H1 (cell line): ENCODE results near the gene FAM236C. TPM values are rescaled to one million over a fixed set of nuclear protein-coding genes. Genes with fewer than 3 reads are reported as not detected.
"Not testable (repeated sequence)": the region's sequence is repeated elsewhere in the genome, so short reads cannot be mapped to it uniquely, and the experiment has no call there.

Source experiments
- CTCF ChIA-PET: fragments of 300-600 bp; sonication (Branson Sonifier 250); formaldehyde crosslinking; loops from one replicate; lab custom pipeline; 2021; ENCODE audit not compliant: partially characterized antibody; lab: Charles Lee
- POLR2A ChIA-PET: fragments of 300-600 bp; sonication (Branson Sonifier 250); formaldehyde crosslinking; loops from one replicate; lab custom pipeline; 2021; ENCODE audit warnings: inconsistent platforms; ENCODE audit not compliant: partially characterized antibody; lab: Charles Lee
- DNase-seq, 2 experiments: peaks; one replicate each; pipeline versions ENCODE4 v3.0.0 to v3.0.0-alpha.2; 2010 to 2022; ENCODE audit warnings: low spot score in 2 of 2, low read depth in 1 of 2, mixed read lengths in 1 of 2
- FAIRE-seq: peaks from 2 replicates; lab custom pipeline; 2011; peaks lifted over from hg19 to GRCh38; lab: Jason Lieb, UNC
- H2AFZ ChIP-seq: 2 replicates; pipeline ENCODE4 v1.8.1; 2012; ENCODE audit warnings: low read length, inconsistent platforms
- H2AK5ac ChIP-seq: 2 replicates; pipeline ENCODE4 v1.6.1; 2013; ENCODE audit warnings: low read depth, low read length
- H2BK120ac ChIP-seq: replicated peaks from 2 replicates; pipeline ENCODE3; 2013; ENCODE audit warnings: low read depth, low read length, inconsistent platforms
- H2BK12ac ChIP-seq: 2 replicates; pipeline ENCODE4 v1.6.1; 2013; ENCODE audit warnings: low read depth, low read length
- H2BK15ac ChIP-seq: 2 replicates; pipeline ENCODE4 v1.6.1; 2013; ENCODE audit warnings: low read length
- H2BK20ac ChIP-seq: 2 replicates; pipeline ENCODE4 v1.6.1; 2013; ENCODE audit warnings: low read length
- H2BK5ac ChIP-seq: 2 replicates; pipeline ENCODE4 v1.6.1; 2013; ENCODE audit warnings: low read depth, low read length
- H3K14ac ChIP-seq: 2 replicates; pipeline ENCODE4 v1.6.1; 2013; ENCODE audit warnings: inconsistent platforms; ENCODE audit not compliant: insufficient read length
- H3K18ac ChIP-seq: 2 replicates; pipeline ENCODE4 v1.6.1; 2013; ENCODE audit warnings: low read length; ENCODE audit errors: extremely low read depth
- H3K23ac ChIP-seq: 2 replicates; pipeline ENCODE4 v1.6.1; 2013; ENCODE audit warnings: inconsistent platforms; ENCODE audit not compliant: insufficient read length
- H3K23me2 ChIP-seq: 2 replicates; pipeline ENCODE4 v1.6.1; 2013; ENCODE audit warnings: low read depth, low read length
- H3K27ac ChIP-seq: 2 replicates; pipeline ENCODE4 v1.6.1; 2011; ENCODE audit warnings: low read depth, low read length, inconsistent platforms
- H3K27me3 ChIP-seq, 4 experiments: replicated peaks in 1 of 4; 1 replicate in 1 of 4; 2 replicates in 3 of 4; pipeline versions ENCODE4 v1.6.1 to v1.8.1; 2011 to 2013; ENCODE audit warnings: low read length in 3 of 4, mild to moderate bottlenecking in 3 of 4, inconsistent platforms in 2 of 4, mixed read lengths in 2 of 4, moderate library complexity in 1 of 4; ENCODE audit not compliant: control insufficient read depth in 3 of 4, insufficient read depth in 3 of 4; ENCODE audit errors: extremely low read depth in 1 of 4
- H3K36me3 ChIP-seq, 4 experiments: 2 replicates each; pipeline versions ENCODE4 v1.6.1 to v1.8.1; 2011 to 2013; ENCODE audit warnings: mild to moderate bottlenecking in 4 of 4, low read length in 3 of 4, moderate library complexity in 2 of 4, control low read depth in 1 of 4, inconsistent platforms in 1 of 4; ENCODE audit not compliant: insufficient read depth in 4 of 4, control insufficient read depth in 2 of 4
- H3K4ac ChIP-seq: replicated peaks from 2 replicates; pipeline ENCODE3; 2013; ENCODE audit warnings: low read length, low read depth, mixed read lengths, inconsistent platforms; ENCODE audit not compliant: insufficient read length
- H3K4me1 ChIP-seq, 4 experiments: replicated peaks in 1 of 4; 1 replicate in 1 of 4; 2 replicates in 3 of 4; pipeline versions ENCODE4 v1.6.1 to v1.8.1; 2011 to 2013; ENCODE audit warnings: low read length in 3 of 4, inconsistent platforms in 2 of 4, mixed read lengths in 1 of 4; ENCODE audit not compliant: insufficient read depth in 4 of 4, control insufficient read depth in 3 of 4
- H3K4me2 ChIP-seq, 2 experiments: 2 replicates each; pipeline versions ENCODE4 v1.6.1 to v1.8.1; 2011 to 2013; ENCODE audit warnings: low read depth in 2 of 2, low read length in 2 of 2, control low read depth in 1 of 2, inconsistent platforms in 1 of 2, mild to moderate bottlenecking in 1 of 2; ENCODE audit not compliant: insufficient read depth in 1 of 2
- H3K4me3 ChIP-seq, 4 experiments: fragments of 200-600, 300-600 bp in 1 of 4; sonication (generic), shearing (Covaris generic), sonication (Bioruptor Twin) in 1 of 4; 2 replicates each; pipeline versions ENCODE4 v1.5.1 to v1.8.1; 2011 to 2016; ENCODE audit warnings: low read length in 4 of 4, low read depth in 3 of 4, control low read depth in 2 of 4, inconsistent platforms in 2 of 4, mild to moderate bottlenecking in 2 of 4, mixed read lengths in 1 of 4, moderate library complexity in 1 of 4; ENCODE audit not compliant: insufficient read depth in 2 of 4; ENCODE audit errors: extremely low read depth in 1 of 4
- H3K56ac ChIP-seq: replicated peaks from 2 replicates; pipeline ENCODE3; 2013; ENCODE audit warnings: low read depth, mild to moderate bottlenecking, mixed read lengths, low read length, inconsistent platforms; ENCODE audit not compliant: insufficient read length
- H3K79me1 ChIP-seq: 2 replicates; pipeline ENCODE4 v1.6.1; 2013; ENCODE audit warnings: low read depth, low read length, control low read depth
- H3K79me2 ChIP-seq, 2 experiments: 2 replicates each; pipeline versions ENCODE4 v1.6.1 to v1.8.1; 2012 to 2013; ENCODE audit warnings: low read length in 2 of 2, mild to moderate bottlenecking in 2 of 2, inconsistent platforms in 1 of 2; ENCODE audit not compliant: insufficient read depth in 2 of 2, control insufficient read depth in 1 of 2
- H3K9ac ChIP-seq, 4 experiments: replicated peaks in 1 of 4; 1 replicate in 1 of 4; 2 replicates in 3 of 4; pipeline versions ENCODE4 v1.6.1 to v1.8.1; 2011 to 2013; ENCODE audit warnings: low read depth in 3 of 4, low read length in 3 of 4, control low read depth in 2 of 4, mild to moderate bottlenecking in 2 of 4, moderate library complexity in 2 of 4, inconsistent platforms in 1 of 4; ENCODE audit errors: extremely low read depth in 1 of 4
- H3K9me3 ChIP-seq, 2 experiments: 2 replicates each; pipeline versions ENCODE4 v1.6.1 to v1.8.1; 2012 to 2013; ENCODE audit warnings: mild to moderate bottlenecking in 2 of 2, moderate library complexity in 2 of 2, control low read depth in 1 of 2, inconsistent platforms in 1 of 2, low read depth in 1 of 2, low read length in 1 of 2, mixed read lengths in 1 of 2; ENCODE audit not compliant: insufficient read depth in 2 of 2
- H4K20me1 ChIP-seq, 2 experiments: replicated peaks in 1 of 2; 2 replicates each; pipeline versions ENCODE3 to v1.8.1; 2011 to 2013; ENCODE audit warnings: inconsistent platforms in 2 of 2, low read length in 2 of 2, mild to moderate bottlenecking in 1 of 2; ENCODE audit not compliant: insufficient read depth in 2 of 2, control insufficient read depth in 1 of 2
- H4K5ac ChIP-seq: 2 replicates; pipeline ENCODE4 v1.6.1; 2013; ENCODE audit warnings: low read length, low read depth, mixed read lengths, inconsistent platforms; ENCODE audit not compliant: insufficient read length
- H4K8ac ChIP-seq: 2 replicates; pipeline ENCODE4 v1.8.0; 2013; ENCODE audit warnings: mild to moderate bottlenecking, moderate library complexity, low read length, inconsistent platforms; ENCODE audit not compliant: insufficient read depth; ENCODE audit errors: extremely low read depth
- H4K91ac ChIP-seq: replicated peaks from 2 replicates; pipeline ENCODE3; 2013; ENCODE audit warnings: low read length, mixed read lengths, inconsistent platforms; ENCODE audit not compliant: insufficient read length
- WGBS, 2 experiments: shearing (Covaris generic) in 1 of 2; methylation state at CpG; one replicate each; pipeline versions ENCODE4 v1.1.6 to v1.1.7; 2013 to 2015; ENCODE audit warnings: low lambda C conversion rate in 2 of 2, mixed read lengths in 2 of 2, inconsistent platforms in 1 of 2, low coverage in 1 of 2, missing lambda C conversion rate in 1 of 2; ENCODE audit not compliant: insufficient replicate concordance in 2 of 2, insufficient coverage in 1 of 2, insufficient read length in 1 of 2; ENCODE audit errors: extremely low coverage in 1 of 2, missing lambda C conversion rate in 1 of 2; 5-methylcytosine and 5-hydroxymethylcytosine counted together
- long read RNA-seq, 2 experiments: library from RNA in 1 of 2; library from capped mRNA in 1 of 2; stranded (forward); transcript quantifications; one replicate each; pipeline ENCODE4 v2.0.0, GENCODE V29; 2021; ENCODE audit warnings: inconsistent platforms in 1 of 2
- polyA minus RNA-seq, 3 experiments: library from RNA; depleted of rRNA, polyadenylated mRNA; stranded (reverse); fragments of >200 nt; gene quantifications; 1 replicate in 2 of 3; 2 replicates in 1 of 3; pipeline ENCODE4 v1.2.3, GENCODE V29; 2011
- polyA plus RNA-seq, 7 experiments: library from polyadenylated mRNA; depleted of rRNA in 3 of 7; stranded (reverse) in 5 of 7; unstranded in 2 of 7; fragments of >200 nt in 5 of 7; fragments of 200-250 nt in 2 of 7; gene quantifications; 1 replicate in 5 of 7; 2 replicates in 1 of 7; 4 replicates in 1 of 7; pipeline versions ENCODE4 v1.2.1 to v1.2.3, GENCODE V29; 2011 to 2013; ENCODE audit warnings: missing spikeins in 2 of 7, mixed read lengths in 2 of 7
- total RNA-seq: library from RNA; stranded (reverse); fragmentation: NEBNext Ultra II Directional; extraction: Animal tissue kit (Norgen Biotek cat#: 25700); gene quantifications from 2 replicates; pipeline ENCODE4 v1.2.1, GENCODE V29; 2021

FAM236C gene
- total RNA-seq: not detected in 2 replicates
- not detected in 2 replicates for polyA plus RNA-seq (2011; rRNA removed)
- not detected for polyA plus RNA-seq (2011; cell fraction: cytosol; rRNA removed)
- not detected for polyA plus RNA-seq (2011; cell fraction: nucleus; rRNA removed)
- polyA plus RNA-seq (2012, experiment 1 of 2): not detected in 4 replicates
- not detected for polyA plus RNA-seq (2012, experiment 2 of 2)
- polyA plus RNA-seq (2013, experiment 1 of 2): not detected
- polyA plus RNA-seq (2013, experiment 2 of 2): not detected
- polyA minus RNA-seq (2011; rRNA and poly(A)+ RNA removed): not detected in 2 replicates
- not detected for polyA minus RNA-seq (2011; cell fraction: cytosol; rRNA and poly(A)+ RNA removed)
- polyA minus RNA-seq (2011; cell fraction: nucleus; rRNA and poly(A)+ RNA removed): not detected
- long read RNA-seq, experiment 1: 0 reads
- long read RNA-seq, experiment 2: 0 reads

GRCh38 chrX:72912315-72912714, at the start of gene FAM236C:
Gene FAM236C (plus strand): TSS chrX:72912615. CDS start chrX:72912715, 100 bp downstream.
- H2AK5ac ChIP-seq, FAIRE-seq, H3K4me1 ChIP-seq, DNase-seq, H3K56ac ChIP-seq, H3K4me3 ChIP-seq, H3K9ac ChIP-seq, H3K23ac ChIP-seq, H2BK20ac ChIP-seq, H4K8ac ChIP-seq, POLR2A ChIA-PET, H4K20me1 ChIP-seq, H3K27me3 ChIP-seq, H3K14ac ChIP-seq, H4K5ac ChIP-seq, H3K36me3 ChIP-seq, H3K79me2 ChIP-seq, H3K79me1 ChIP-seq, H3K23me2 ChIP-seq, H2AFZ ChIP-seq, H2BK15ac ChIP-seq, CTCF ChIA-PET, H2BK12ac ChIP-seq, H2BK5ac ChIP-seq, H3K27ac ChIP-seq, H2BK120ac ChIP-seq, H3K4ac ChIP-seq, H4K91ac ChIP-seq, H3K4me2 ChIP-seq, H3K18ac ChIP-seq, H3K9me3 ChIP-seq: not testable (repeated sequence)
- no CpG with 5 or more reads among the region's 13 CpGs for WGBS, 2 experiments

DNA sequence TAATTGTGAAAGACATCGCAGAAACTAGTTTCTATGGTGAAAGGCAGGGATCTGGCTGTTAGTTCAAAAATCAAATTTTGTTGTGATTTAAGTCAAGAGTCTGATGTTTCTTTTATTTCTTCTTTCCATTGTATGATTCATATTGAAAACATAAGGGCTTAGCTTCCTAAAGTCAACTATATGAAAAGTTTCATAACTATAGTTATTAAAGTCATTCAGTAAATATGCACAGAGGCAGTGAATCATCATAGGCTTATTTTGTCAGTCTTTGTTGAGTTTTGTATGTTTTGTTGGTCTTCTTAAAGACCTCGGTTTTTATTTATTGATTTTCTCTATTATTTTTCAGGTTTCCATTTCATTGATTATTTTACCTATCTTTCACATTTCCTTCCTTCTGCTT, 29.5 kb upstream of the FAM236C start:
- H4K8ac ChIP-seq, H2BK20ac ChIP-seq, FAIRE-seq, H4K91ac ChIP-seq, H3K27ac ChIP-seq, POLR2A ChIA-PET, H3K23me2 ChIP-seq, H3K23ac ChIP-seq, H2AK5ac ChIP-seq, H3K27me3 ChIP-seq, H3K9ac ChIP-seq, H3K14ac ChIP-seq, H3K9me3 ChIP-seq, H2BK12ac ChIP-seq, H3K4me1 ChIP-seq, H3K56ac ChIP-seq, H3K79me1 ChIP-seq, DNase-seq, H4K5ac ChIP-seq, H3K4me2 ChIP-seq, H3K79me2 ChIP-seq, H3K36me3 ChIP-seq, H2BK15ac ChIP-seq, CTCF ChIA-PET, H4K20me1 ChIP-seq, H2BK120ac ChIP-seq, H3K18ac ChIP-seq, H3K4me3 ChIP-seq, H2AFZ ChIP-seq, H3K4ac ChIP-seq, H2BK5ac ChIP-seq: not testable (repeated sequence)
- no CpG with 5 or more reads among the region's 2 CpGs for WGBS, 2 experiments
